Osteocyte (in vitro differentiated cells): ENCODE measurements around the gene TNFAIP8. TPM values are rescaled to one million over a fixed set of nuclear protein-coding genes. Genes with fewer than 3 reads are reported as not detected.
A peak's percentile ranks its signal among the peaks of the same experiment; 100 is the strongest.

Experiments
- DNase-seq: peaks from one replicate; pipeline ENCODE4 v3.0.0; 2021; ENCODE audit warnings: mixed read lengths; ENCODE audit not compliant: unreplicated experiment; ENCODE audit errors: extremely low spot score
- H3K27ac Mint-ChIP-seq: one replicate; pipeline ENCODE4 v1.8.0; 2021; ENCODE audit warnings: mild to moderate bottlenecking, mixed read lengths; ENCODE audit not compliant: unreplicated experiment
- H3K27me3 Mint-ChIP-seq: one replicate; pipeline ENCODE4 v1.8.0; 2021; ENCODE audit warnings: mixed read lengths; ENCODE audit not compliant: unreplicated experiment
- H3K36me3 Mint-ChIP-seq: one replicate; pipeline ENCODE4 v1.8.0; 2021; ENCODE audit warnings: mixed read lengths; ENCODE audit not compliant: unreplicated experiment
- H3K4me1 Mint-ChIP-seq: one replicate; pipeline ENCODE4 v1.8.0; 2021; ENCODE audit warnings: mixed read lengths; ENCODE audit not compliant: unreplicated experiment
- H3K4me3 Mint-ChIP-seq: one replicate; pipeline ENCODE4 v1.8.0; 2021; ENCODE audit warnings: mild to moderate bottlenecking, moderate library complexity, mixed read lengths; ENCODE audit not compliant: unreplicated experiment
- H3K9me3 Mint-ChIP-seq: one replicate; pipeline ENCODE4 v1.8.0; 2021; ENCODE audit warnings: mixed read lengths; ENCODE audit not compliant: unreplicated experiment
- CTCF ChIP-seq: fragments of 200-600 bp; sonication (generic); IDR thresholded peaks from 2 replicates; pipeline ENCODE4 v1.5.0; 2021; ENCODE audit warnings: antibody characterized with exemption, mild to moderate bottlenecking, moderate library complexity
- total RNA-seq: library from RNA; stranded (reverse); gene quantifications from 2 replicates; pipeline ENCODE4 v1.2.1, GENCODE V29; 2021

The TNFAIP8 gene
- total RNA-seq, 1 donor from 2014 or later, result 13.3 TPM

GRCh38 chr5:119362714-119363113, 6.9 kb downstream of the TNFAIP8 start:
- no peak for DNase-seq
- Mint-ChIP-seq H3K27me3 (no peaks in the 10 kb centered on the region), H3K4me1 (peaks cover 53% of the 10 kb centered on the region), H3K27ac (no peak overlapping the region), H3K4me3 (no peak overlapping the region), H3K9me3 (no peaks in the 10 kb centered on the region), H3K36me3 (peaks cover 4% of the 10 kb centered on the region)
- TF ChIP-seq CTCF, result no peak

GRCh38 chr5:119363271-119363670, 7.5 kb downstream of the TNFAIP8 start:
- DNase-seq, result no peak
- H3K4me1 Mint-ChIP-seq, result peaks cover 55% of the 10 kb centered on the region
- peaks cover 4% of the 10 kb centered on the region for H3K36me3 Mint-ChIP-seq
- H3K27ac Mint-ChIP-seq, result no peak overlapping the region
- H3K4me3 Mint-ChIP-seq, result no peak overlapping the region
- no peaks in the 10 kb centered on the region for H3K27me3 Mint-ChIP-seq
- H3K9me3 Mint-ChIP-seq, result no peaks in the 10 kb centered on the region
- TF ChIP-seq CTCF, result no peak

- Mint-ChIP-seq H3K9me3 (no peaks in the 10 kb centered on the region), H3K36me3 (peaks cover 4% of the 10 kb centered on the region), H3K27me3 (no peaks in the 10 kb centered on the region), H3K4me1 (peaks cover 56% of the 10 kb centered on the region), H3K4me3 (no peak overlapping the region), H3K27ac (no peak overlapping the region)
- no peak for TF ChIP-seq CTCF
- no peak for DNase-seq
These were observed 8.1 kb downstream of the TNFAIP8 start for GRCh38 chr5:119363936-119364335.

GRCh38 chr5:119365847-119366539, 10.2 kb downstream of the TNFAIP8 start:
- peak overlapping the region; percentile 46 for H3K27ac Mint-ChIP-seq

GRCh38 chr5:119366540-119366881, 10.7 kb downstream of the TNFAIP8 start:
- peak overlapping the region; percentile 46 for H3K27ac Mint-ChIP-seq
- peaks cover 4% of the 10 kb centered on the region for H3K36me3 Mint-ChIP-seq
- TF ChIP-seq CTCF, result no peak
- H3K4me3 Mint-ChIP-seq, result no peak overlapping the region
- no peaks in the 10 kb centered on the region for H3K9me3 Mint-ChIP-seq
- H3K4me1 Mint-ChIP-seq, result peaks cover 61% of the 10 kb centered on the region
- DNase-seq, result no peak
- H3K27me3 Mint-ChIP-seq, result no peaks in the 10 kb centered on the region

More at GRCh38 chr5:119365847-119366539, 10.2 kb downstream of the TNFAIP8 start:
- DNase-seq, result no peak
- Mint-ChIP-seq H3K27me3 (no peaks in the 10 kb centered on the region), H3K4me3 (no peak overlapping the region), H3K36me3 (peaks cover 4% of the 10 kb centered on the region), H3K9me3 (no peaks in the 10 kb centered on the region), H3K4me1 (peaks cover 60% of the 10 kb centered on the region)
- no peak for TF ChIP-seq CTCF
